Activated naive CD8-positive, alpha-beta T cell treated with anti-CD3 and anti-CD28 coated beads for 36 hours (primary cell): ENCODE data around the gene ZDHHC18. TPM values are rescaled to one million over a fixed set of nuclear protein-coding genes. Genes with fewer than 3 reads are reported as not detected.
A peak's percentile ranks its signal among the peaks of the same experiment; 100 is the strongest.

ENCODE experiments used
- DNase-seq: peaks from one replicate; pipeline ENCODE4 v3.0.0; 2021
- H3K27ac Mint-ChIP-seq: one replicate; pipeline ENCODE4 v1.8.0; 2022; ENCODE audit warnings: mild to moderate bottlenecking, moderate library complexity, mixed read lengths
- H3K27me3 Mint-ChIP-seq: one replicate; pipeline ENCODE4 v1.8.0; 2022; ENCODE audit warnings: mild to moderate bottlenecking, mixed read lengths
- H3K36me3 Mint-ChIP-seq: one replicate; pipeline ENCODE4 v1.8.0; 2021; ENCODE audit warnings: mild to moderate bottlenecking, mixed read lengths
- H3K4me1 Mint-ChIP-seq: one replicate; pipeline ENCODE4 v1.8.0; 2021; ENCODE audit warnings: mixed read lengths
- H3K4me3 Mint-ChIP-seq: one replicate; pipeline ENCODE4 v1.8.0; 2022; ENCODE audit warnings: mild to moderate bottlenecking, moderate library complexity, mixed read lengths
- H3K9me3 Mint-ChIP-seq: one replicate; pipeline ENCODE4 v1.8.0; 2022; ENCODE audit warnings: mixed read lengths
- total RNA-seq, 2 experiments: library from RNA; stranded (reverse); gene quantifications; one replicate each; pipeline ENCODE4 v1.2.3, GENCODE V29; 2021

Gene ZDHHC18
- total RNA-seq = 10 to 100 TPM; 48.5 to 48.8 TPM

DNA sequence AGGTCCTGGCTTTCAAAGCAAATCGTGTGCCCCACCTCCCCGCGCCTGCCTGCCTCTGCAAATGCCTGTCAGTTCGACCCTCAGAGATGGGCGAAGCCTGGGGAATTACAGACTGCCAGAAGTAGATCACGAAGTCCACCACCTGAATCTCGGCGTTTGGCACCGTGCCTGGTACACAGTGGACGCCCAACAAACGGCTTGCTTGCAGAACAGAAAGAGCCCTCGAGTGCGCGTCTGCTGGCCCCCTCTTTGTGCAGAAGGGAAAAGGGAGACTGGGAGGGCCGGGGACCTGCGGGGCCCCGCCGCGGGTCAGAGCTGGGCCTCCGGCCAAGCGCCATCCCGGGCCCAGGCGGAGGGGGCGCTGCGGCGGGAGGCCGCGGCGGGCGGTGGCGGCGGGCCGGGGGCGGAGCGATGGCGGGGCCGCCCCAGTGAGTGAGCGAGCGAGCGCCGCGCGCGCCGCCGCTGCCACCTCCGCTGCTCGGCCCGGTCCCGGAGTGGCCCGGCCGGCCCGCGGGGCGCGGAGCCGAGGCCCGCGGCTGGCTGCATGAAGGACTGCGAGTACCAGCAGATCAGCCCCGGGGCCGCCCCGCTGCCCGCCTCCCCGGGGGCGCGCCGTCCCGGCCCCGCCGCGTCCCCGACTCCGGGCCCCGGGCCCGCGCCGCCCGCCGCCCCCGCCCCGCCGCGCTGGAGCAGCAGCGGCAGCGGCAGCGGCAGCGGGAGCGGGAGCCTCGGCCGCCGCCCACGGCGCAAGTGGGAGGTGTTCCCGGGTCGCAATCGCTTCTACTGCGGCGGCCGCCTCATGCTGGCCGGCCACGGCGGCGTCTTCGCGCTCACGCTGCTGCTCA is at the start of gene ZDHHC18:
Gene ZDHHC18 (plus strand): TSS at position 428 of the 845 bp plus-strand sequence. CDS start 117 bp downstream, at position 545.
- H3K27ac Mint-ChIP-seq = peak within 1 kb of the TSS; percentile 91
- H3K4me1 Mint-ChIP-seq = peaks cover 54% of the 10 kb centered on the region
- peak within 1 kb of the TSS; percentile 95 for H3K4me3 Mint-ChIP-seq
- no peaks in the 10 kb centered on the region for H3K9me3 Mint-ChIP-seq
- H3K27me3 Mint-ChIP-seq = no peaks in the 10 kb centered on the region
- peaks cover 28% of the 10 kb centered on the region for H3K36me3 Mint-ChIP-seq
- peak; percentile 84 for DNase-seq

GRCh38 chr1:26779098-26779668 is 47.3 kb upstream of the ZDHHC18 start:
- peak overlapping the region; percentile 35 for H3K27ac Mint-ChIP-seq
- H3K4me1 Mint-ChIP-seq = peaks cover 18% of the 10 kb centered on the region
- H3K27me3 Mint-ChIP-seq = no peaks in the 10 kb centered on the region
- H3K4me3 Mint-ChIP-seq = no peak overlapping the region
- H3K36me3 Mint-ChIP-seq = peaks cover 42% of the 10 kb centered on the region
- H3K9me3 Mint-ChIP-seq = no peaks in the 10 kb centered on the region
- DNase-seq = no peak

GRCh38 chr1:26780344-26780957 is 46.0 kb upstream of the ZDHHC18 start:
- H3K27me3 Mint-ChIP-seq = no peaks in the 10 kb centered on the region
- H3K36me3 Mint-ChIP-seq = peaks cover 38% of the 10 kb centered on the region
- H3K4me1 Mint-ChIP-seq = peaks cover 28% of the 10 kb centered on the region
- DNase-seq = no peak
- no peak overlapping the region for H3K4me3 Mint-ChIP-seq
- no peaks in the 10 kb centered on the region for H3K9me3 Mint-ChIP-seq
- H3K27ac Mint-ChIP-seq = no peak overlapping the region

- Mint-ChIP-seq H3K36me3 (peaks cover 33% of the 10 kb centered on the region), H3K4me1 (peaks cover 36% of the 10 kb centered on the region), H3K27me3 (no peaks in the 10 kb centered on the region), H3K9me3 (no peaks in the 10 kb centered on the region), H3K27ac (peak overlapping the region; percentile 32), H3K4me3 (no peak overlapping the region)
- no peak for DNase-seq
Measured at GRCh38 chr1:26781206-26781825, 45.2 kb upstream of the ZDHHC18 start.

DNA sequence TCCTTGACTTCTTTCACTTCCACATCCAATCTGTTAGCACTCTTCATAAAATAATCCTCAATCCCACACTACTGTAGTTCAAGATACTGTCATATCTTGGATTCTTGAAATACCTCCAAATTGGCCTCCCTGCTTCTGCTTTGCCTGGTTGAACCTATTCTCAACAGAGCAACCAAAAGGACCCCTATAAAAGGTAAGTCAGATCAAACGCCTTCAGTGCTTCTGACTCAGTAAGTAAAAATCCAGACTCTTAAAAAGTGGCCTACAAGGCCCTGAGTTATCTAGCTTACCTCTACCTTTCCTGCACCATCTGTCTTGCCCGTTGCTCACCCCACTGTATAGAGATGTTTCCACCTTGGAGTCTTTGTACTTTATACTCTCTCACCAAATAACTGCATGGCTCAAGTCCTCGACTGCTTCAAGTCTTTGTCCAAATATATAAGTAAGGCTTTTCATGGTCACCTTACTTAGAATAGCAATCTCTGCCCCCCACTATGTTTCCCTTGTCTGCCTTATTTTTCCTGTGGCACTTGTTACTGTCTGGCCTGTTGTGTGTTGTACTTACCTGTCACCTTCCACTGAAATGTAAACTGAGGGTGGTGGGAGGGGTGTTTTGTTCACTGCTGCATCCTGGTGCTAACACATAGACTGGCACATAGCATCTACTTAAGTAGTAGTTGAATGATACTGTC is 43.8 kb upstream of the ZDHHC18 start:
- H3K27me3 Mint-ChIP-seq = peaks cover 5% of the 10 kb centered on the region
- no peak overlapping the region for H3K4me3 Mint-ChIP-seq
- no peaks in the 10 kb centered on the region for H3K9me3 Mint-ChIP-seq
- H3K4me1 Mint-ChIP-seq = peaks cover 44% of the 10 kb centered on the region
- no peak for DNase-seq
- H3K27ac Mint-ChIP-seq = peak overlapping the region; percentile 5
- H3K36me3 Mint-ChIP-seq = peaks cover 36% of the 10 kb centered on the region

GRCh38 chr1:26783646-26784022 is 42.9 kb upstream of the ZDHHC18 start:
- peaks cover 31% of the 10 kb centered on the region for H3K36me3 Mint-ChIP-seq
- no peak overlapping the region for H3K4me3 Mint-ChIP-seq
- no peak overlapping the region for H3K27ac Mint-ChIP-seq
- no peaks in the 10 kb centered on the region for H3K9me3 Mint-ChIP-seq
- DNase-seq = no peak
- peaks cover 5% of the 10 kb centered on the region for H3K27me3 Mint-ChIP-seq
- H3K4me1 Mint-ChIP-seq = peaks cover 43% of the 10 kb centered on the region

- Mint-ChIP-seq H3K9me3 (no peaks in the 10 kb centered on the region), H3K27me3 (peaks cover 5% of the 10 kb centered on the region), H3K4me3 (no peak overlapping the region), H3K4me1 (peaks cover 45% of the 10 kb centered on the region), H3K27ac (peak overlapping the region; percentile 46), H3K36me3 (peaks cover 28% of the 10 kb centered on the region)
- no peak for DNase-seq
Measured at GRCh38 chr1:26784023-26784871, 42.2 kb upstream of the ZDHHC18 start.

- H3K36me3 Mint-ChIP-seq = peaks cover 23% of the 10 kb centered on the region
- no peaks in the 10 kb centered on the region for H3K9me3 Mint-ChIP-seq
- peaks cover 5% of the 10 kb centered on the region for H3K27me3 Mint-ChIP-seq
- H3K27ac Mint-ChIP-seq = peak overlapping the region; percentile 46
- no peak overlapping the region for H3K4me3 Mint-ChIP-seq
- no peak for DNase-seq
- peaks cover 51% of the 10 kb centered on the region for H3K4me1 Mint-ChIP-seq
Measured at GRCh38 chr1:26784886-26785285, 41.6 kb upstream of the ZDHHC18 start.

- peaks cover 5% of the 10 kb centered on the region for H3K27me3 Mint-ChIP-seq
- no peak for DNase-seq
- H3K9me3 Mint-ChIP-seq = no peaks in the 10 kb centered on the region
- H3K27ac Mint-ChIP-seq = peak overlapping the region; percentile 97
- peak overlapping the region; percentile 89 for H3K4me3 Mint-ChIP-seq
- peaks cover 23% of the 10 kb centered on the region for H3K36me3 Mint-ChIP-seq
- H3K4me1 Mint-ChIP-seq = peaks cover 60% of the 10 kb centered on the region
Measured at GRCh38 chr1:26785611-26786436, 40.7 kb upstream of the ZDHHC18 start.

- peaks cover 29% of the 10 kb centered on the region for H3K36me3 Mint-ChIP-seq
- peaks cover 5% of the 10 kb centered on the region for H3K27me3 Mint-ChIP-seq
- DNase-seq = peak; percentile 60
- H3K4me3 Mint-ChIP-seq = peak overlapping the region; percentile 89
- H3K4me1 Mint-ChIP-seq = peaks cover 65% of the 10 kb centered on the region
- H3K9me3 Mint-ChIP-seq = no peaks in the 10 kb centered on the region
- H3K27ac Mint-ChIP-seq = peak overlapping the region; percentile 97
Measured at GRCh38 chr1:26786437-26787380, 39.8 kb upstream of the ZDHHC18 start.

DNA sequence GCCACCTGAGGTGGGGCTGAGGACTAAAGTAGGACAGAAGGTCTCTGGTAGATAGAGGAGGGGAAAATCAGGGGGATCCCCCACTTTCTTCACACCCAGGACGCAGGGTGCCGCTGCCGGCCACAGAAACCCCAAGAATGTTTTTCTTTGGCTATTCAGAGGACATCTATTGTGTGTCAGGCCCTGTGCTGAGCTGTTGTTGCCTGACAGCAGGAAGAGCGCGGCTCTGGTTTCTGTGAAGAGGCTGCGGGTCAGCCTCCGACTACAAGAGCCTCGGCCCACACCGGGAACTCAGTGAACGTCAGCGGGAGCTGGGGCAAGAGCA is 39.1 kb upstream of the ZDHHC18 start:
- Mint-ChIP-seq H3K36me3 (peaks cover 28% of the 10 kb centered on the region), H3K9me3 (no peaks in the 10 kb centered on the region), H3K27ac (peak overlapping the region; percentile 97), H3K27me3 (peaks cover 5% of the 10 kb centered on the region), H3K4me3 (peak overlapping the region; percentile 89), H3K4me1 (peaks cover 65% of the 10 kb centered on the region)
- peak; percentile 86 for DNase-seq

- peaks cover 29% of the 10 kb centered on the region for H3K36me3 Mint-ChIP-seq
- H3K27me3 Mint-ChIP-seq = peaks cover 5% of the 10 kb centered on the region
- DNase-seq = peak; percentile 91
- peak within 1 kb of the TSS; percentile 89 for H3K4me3 Mint-ChIP-seq
- no peaks in the 10 kb centered on the region for H3K9me3 Mint-ChIP-seq
- H3K27ac Mint-ChIP-seq = peak within 1 kb of the TSS; percentile 97
- H3K4me1 Mint-ChIP-seq = peaks cover 66% of the 10 kb centered on the region
Measured at GRCh38 chr1:26787706-26788514, 38.6 kb upstream of the ZDHHC18 start, which contains the start of gene PIGV. Gene PIGV (plus strand): TSS chr1:26787950. CDS start chr1:26790816, 2,866 bp downstream.
